Cardiac fibroblast (primary cell): ENCODE measurements around the gene TMCO4.

ENCODE experiments used
- DNase-seq, 2 donors: peaks; one replicate each; pipeline versions ENCODE4 v3.0.0 to v3.0.0-alpha.2; 2010; ENCODE audit warnings: low read depth in 2 of 2
- H3K4me3 ChIP-seq, 2 donors: replicated peaks in 1 of 2; 1 replicate in 1 of 2; 2 replicates in 1 of 2; pipeline ENCODE4 v1.5.1; 2011; ENCODE audit warnings: low read depth in 2 of 2, low read length in 2 of 2, mild to moderate bottlenecking in 2 of 2, moderate library complexity in 1 of 2
- TF ChIP-seq, protein P1 (sequence below): IDR thresholded peaks from one replicate; pipeline ENCODE4 v1.5.1; 2011; ENCODE audit warnings: low read depth, mild to moderate bottlenecking, low read length, inconsistent platforms

The TMCO4 gene

DNA sequence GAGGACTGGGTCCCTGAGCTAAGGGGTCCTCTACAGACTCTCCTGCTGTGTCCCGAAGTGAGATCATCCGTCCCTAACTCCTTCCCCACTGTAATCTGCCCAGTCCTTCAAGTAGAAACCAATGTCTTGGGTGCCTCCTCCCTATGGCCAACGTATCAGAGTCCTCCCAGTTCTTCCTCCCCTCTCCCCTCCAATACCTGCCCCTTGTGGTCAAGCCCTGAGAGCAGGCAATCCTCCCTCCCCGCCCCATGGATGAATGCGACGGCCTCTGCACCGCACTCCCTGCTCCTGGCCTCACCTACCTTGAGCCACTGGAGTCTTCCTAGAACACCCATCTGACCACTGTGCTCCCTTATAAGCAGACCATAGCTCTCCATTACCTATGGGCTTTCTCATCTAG lies 103.9 kb downstream of the TMCO4 start:
- no peak overlapping the region for H3K4me3 ChIP-seq
- TF ChIP-seq, protein P1, sequence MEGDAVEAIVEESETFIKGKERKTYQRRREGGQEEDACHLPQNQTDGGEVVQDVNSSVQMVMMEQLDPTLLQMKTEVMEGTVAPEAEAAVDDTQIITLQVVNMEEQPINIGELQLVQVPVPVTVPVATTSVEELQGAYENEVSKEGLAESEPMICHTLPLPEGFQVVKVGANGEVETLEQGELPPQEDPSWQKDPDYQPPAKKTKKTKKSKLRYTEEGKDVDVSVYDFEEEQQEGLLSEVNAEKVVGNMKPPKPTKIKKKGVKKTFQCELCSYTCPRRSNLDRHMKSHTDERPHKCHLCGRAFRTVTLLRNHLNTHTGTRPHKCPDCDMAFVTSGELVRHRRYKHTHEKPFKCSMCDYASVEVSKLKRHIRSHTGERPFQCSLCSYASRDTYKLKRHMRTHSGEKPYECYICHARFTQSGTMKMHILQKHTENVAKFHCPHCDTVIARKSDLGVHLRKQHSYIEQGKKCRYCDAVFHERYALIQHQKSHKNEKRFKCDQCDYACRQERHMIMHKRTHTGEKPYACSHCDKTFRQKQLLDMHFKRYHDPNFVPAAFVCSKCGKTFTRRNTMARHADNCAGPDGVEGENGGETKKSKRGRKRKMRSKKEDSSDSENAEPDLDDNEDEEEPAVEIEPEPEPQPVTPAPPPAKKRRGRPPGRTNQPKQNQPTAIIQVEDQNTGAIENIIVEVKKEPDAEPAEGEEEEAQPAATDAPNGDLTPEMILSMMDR, result no peak
- no peak for DNase-seq

DNA sequence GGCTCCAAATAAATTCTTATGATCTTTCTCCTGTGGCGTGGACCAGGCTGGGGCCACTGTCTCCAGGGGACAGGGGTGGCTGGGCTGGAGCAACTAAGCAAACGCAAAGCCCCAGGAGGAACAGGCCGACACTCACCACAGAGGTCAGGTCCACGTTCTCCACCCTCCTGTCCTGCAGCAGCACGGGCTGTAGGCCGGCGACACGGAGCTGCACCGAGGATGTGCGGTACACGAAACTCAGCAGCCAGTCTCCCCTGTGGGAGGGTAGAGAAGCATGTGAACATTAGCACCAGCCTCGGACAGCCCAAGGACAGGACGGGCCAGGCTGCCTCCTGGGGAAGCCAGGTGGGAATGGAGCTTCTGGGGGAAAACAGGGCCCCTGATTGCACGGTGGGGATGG lies 105.4 kb downstream of the TMCO4 start:
- no peak for DNase-seq
- TF ChIP-seq, protein P1, result no peak
- H3K4me3 ChIP-seq, result no peak overlapping the region

DNA sequence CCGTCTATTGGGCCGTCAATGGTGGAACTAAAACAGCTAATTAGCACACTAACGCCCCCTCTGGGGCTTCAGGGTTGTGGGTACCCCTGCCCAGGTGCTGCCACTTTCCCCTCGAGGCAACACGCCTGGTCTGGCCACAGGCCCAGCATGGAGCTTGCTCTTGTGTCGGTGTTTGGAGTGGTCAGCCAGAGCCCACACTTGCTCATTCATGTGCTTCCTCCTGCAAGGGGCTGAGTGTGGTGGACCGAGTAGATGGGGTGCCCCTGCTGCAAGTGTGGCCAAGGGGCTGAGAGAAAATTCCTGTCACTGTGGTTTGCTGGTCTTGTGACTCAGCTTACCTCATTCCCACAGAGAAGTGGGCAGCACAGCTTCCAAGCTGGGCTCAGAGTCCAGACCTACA lies 109.4 kb downstream of the TMCO4 start:
- DNase-seq, result no peak
- no peak overlapping the region for H3K4me3 ChIP-seq
- TF ChIP-seq, protein P1, result no peak

DNA sequence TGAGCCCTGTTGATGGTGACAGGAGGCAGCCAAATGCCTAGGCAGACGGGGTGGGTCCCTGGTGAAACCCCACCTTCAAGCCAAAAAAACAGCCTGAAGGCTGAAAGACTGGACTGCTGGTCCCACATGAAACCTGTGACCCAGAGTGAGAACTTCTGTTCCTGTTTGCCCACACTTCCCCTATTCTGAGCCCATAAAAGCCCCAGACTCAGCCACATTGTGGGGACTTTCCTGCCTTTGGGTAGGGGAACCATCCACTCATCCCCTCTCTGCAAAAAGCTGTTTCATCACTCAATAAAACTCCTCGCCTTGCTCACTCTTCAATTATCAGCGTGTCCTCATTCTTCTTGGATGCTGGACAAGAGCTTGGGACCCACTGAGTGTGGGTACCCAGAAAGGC lies 109.9 kb downstream of the TMCO4 start:
- DNase-seq, result no peak
- TF ChIP-seq, protein P1, result no peak
- no peak overlapping the region for H3K4me3 ChIP-seq

DNA sequence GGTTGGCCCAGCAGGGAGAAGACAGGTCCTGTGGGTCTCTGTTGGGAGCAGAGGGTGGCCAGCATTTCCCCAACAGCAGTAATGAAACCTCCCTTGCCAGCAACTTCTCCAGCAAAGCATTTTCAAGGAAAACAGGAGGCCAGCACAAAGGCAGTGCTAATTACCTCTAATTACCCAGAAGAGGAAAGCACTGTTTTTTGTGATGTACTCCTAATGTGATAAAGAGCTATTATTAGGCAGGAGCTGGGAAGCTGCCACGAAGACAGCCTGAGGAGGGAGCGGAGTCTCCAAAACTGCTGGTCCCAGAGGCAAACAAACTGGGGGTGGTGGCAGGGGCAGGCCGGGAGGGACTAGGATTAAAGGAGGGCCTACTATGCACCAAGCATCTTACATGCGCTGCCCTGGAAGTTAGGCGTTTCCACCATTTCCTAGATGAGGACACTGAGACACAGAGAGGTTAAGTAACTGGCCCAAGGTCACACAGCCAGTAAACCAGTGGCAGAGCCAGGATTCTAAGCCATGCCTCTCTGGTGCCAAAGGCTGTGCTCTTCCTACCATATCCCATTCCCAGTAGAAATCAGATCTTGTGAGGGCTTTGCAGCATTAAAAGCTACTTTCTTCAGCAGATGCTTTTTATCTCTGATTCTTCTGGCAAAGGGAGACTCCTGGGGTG lies 110.5 kb downstream of the TMCO4 start:
- TF ChIP-seq, protein P1, result no peak
- DNase-seq, result no peak
- no peak overlapping the region for H3K4me3 ChIP-seq

DNA sequence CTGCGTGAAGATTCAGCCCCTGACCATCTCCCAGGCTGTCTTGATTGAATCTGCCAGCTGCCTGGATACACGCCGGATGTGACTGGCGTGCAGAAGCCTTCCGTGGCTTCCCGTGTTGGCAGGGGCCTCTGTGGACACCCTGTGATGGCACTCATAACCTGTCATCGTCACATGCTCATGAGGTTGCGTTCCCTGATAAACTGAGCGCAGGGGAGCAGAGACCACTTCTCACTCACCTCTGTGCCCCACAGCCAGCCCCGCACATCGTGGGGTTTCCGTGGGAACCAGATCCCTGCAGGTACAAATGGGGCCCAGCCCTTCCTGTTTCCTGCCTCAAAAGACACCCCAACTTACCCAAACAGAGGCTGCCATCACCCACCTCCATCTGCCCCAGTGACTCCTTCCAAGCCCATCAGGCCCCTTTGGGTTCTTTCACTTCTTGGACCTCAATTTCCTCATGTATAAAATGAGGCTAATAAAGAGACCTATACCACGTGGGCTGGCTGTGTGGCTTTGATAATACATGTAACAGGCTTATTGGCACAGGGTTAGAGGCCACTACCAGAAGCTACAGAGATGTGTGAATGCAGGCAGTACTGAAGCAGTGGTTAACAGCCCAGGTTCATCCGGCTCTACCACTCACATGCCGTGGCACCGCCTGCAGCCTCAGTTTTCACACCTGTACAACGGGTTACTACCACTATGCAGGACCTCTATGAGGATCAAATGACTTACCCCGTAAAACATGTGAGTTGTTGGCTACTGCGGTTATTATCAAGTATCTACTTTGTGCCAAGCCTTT lies 111.5 kb downstream of the TMCO4 start:
- TF ChIP-seq, protein P1, result no peak
- no peak for DNase-seq
- no peak overlapping the region for H3K4me3 ChIP-seq
